Suppressor macrophage treated with lipopolysaccharide for 1 hour (primary cell): ENCODE measurements around the gene CAP1.
"Not testable (repeated sequence)": the region's sequence is repeated elsewhere in the genome, so short reads cannot be mapped to it uniquely, and the experiment has no call there.

ENCODE experiments used
- DNase-seq, 3 donors: peaks; one replicate each; pipeline ENCODE4 v3.0.0-alpha.2; 2020 to 2022

CAP1 gene

GRCh38 chr1:40040511-40041465, at the start of gene CAP1:
TSS of gene CAP1 (plus strand) at chr1:40040729. CDS start at chr1:40059347, 18,618 bp downstream.
- DNase-seq = peak; percentile 99 to 100 (median 100)

- DNase-seq = peak; percentile 78 to 86 (median 85)
Measured at GRCh38 chr1:39992234-39992633, 48.3 kb upstream of the CAP1 start.

GRCh38 chr1:39992888-39993287, 47.6 kb upstream of the CAP1 start:
- DNase-seq = no peak

- DNase-seq = peak in 2 of 3 donors; percentile 8 to 20
Measured at GRCh38 chr1:39995973-39996393, 44.5 kb upstream of the CAP1 start.

GRCh38 chr1:39996396-39997004, 44.0 kb upstream of the CAP1 start:
- peak in 1 of 3 donors; percentile 23 for DNase-seq

GRCh38 chr1:40001456-40001855, 39.1 kb upstream of the CAP1 start:
- no peak for DNase-seq

- DNase-seq = peak; percentile 12 to 62 (median 62)
Measured at GRCh38 chr1:40003156-40004093, 37.1 kb upstream of the CAP1 start.

- DNase-seq = no peak
Measured at GRCh38 chr1:40004857-40005256, 35.7 kb upstream of the CAP1 start.

GRCh38 chr1:40007481-40008034, 33.0 kb upstream of the CAP1 start:
- DNase-seq = not testable (repeated sequence)

GRCh38 chr1:40011198-40011597, 29.3 kb upstream of the CAP1 start:
- DNase-seq = no peak

GRCh38 chr1:40014253-40014706, 26.2 kb upstream of the CAP1 start:
- peak; percentile 20 to 52 (median 47) for DNase-seq

- DNase-seq = peak; percentile 30 to 60 (median 54)
Measured at GRCh38 chr1:40014812-40015594, 25.5 kb upstream of the CAP1 start.

- DNase-seq = no peak
Measured at GRCh38 chr1:40017951-40018575, 22.5 kb upstream of the CAP1 start.

GRCh38 chr1:40020447-40021085, 20.0 kb upstream of the CAP1 start:
- DNase-seq = no peak

- DNase-seq = no peak
Measured at GRCh38 chr1:40023379-40023944, 17.1 kb upstream of the CAP1 start.

GRCh38 chr1:40024671-40025070, 15.9 kb upstream of the CAP1 start:
- DNase-seq = no peak

GRCh38 chr1:40027647-40028046, 12.9 kb upstream of the CAP1 start:
- DNase-seq = no peak

- no peak for DNase-seq
Measured at GRCh38 chr1:40029608-40030007, 10.9 kb upstream of the CAP1 start.

GRCh38 chr1:40030528-40031135, 9.9 kb upstream of the CAP1 start:
- DNase-seq = no peak
